Panc1 (cell line): ENCODE measurements around the gene RWDD2A. TPM values are rescaled to one million over a fixed set of nuclear protein-coding genes. Genes with fewer than 3 reads are reported as not detected.

Experiments
- ATAC-seq: fragments of 200-7000 bp; cut with Tn5 transposase; 2 replicates; pipeline ENCODE4 v1.9.1; 2020; ENCODE audit warnings: mild to moderate bottlenecking, moderate library complexity
- BruUV-seq: library from RNA; stranded (reverse); fragments of 400-500 nt; replicated peaks from 2 replicates; lab custom pipeline; 2021; lab: Mats Ljungman, UMichigan
- CTCF ChIA-PET: fragments of 300-600 bp; sonication (Branson Sonifier 250); formaldehyde crosslinking; loops from one replicate; lab custom pipeline; 2022; ENCODE audit warnings: antibody characterized with exemption; lab: Charles Lee
- POLR2A ChIA-PET: fragments of 300-600 bp; sonication (Branson Sonifier 250); formaldehyde crosslinking; loops from one replicate; lab custom pipeline; 2022; ENCODE audit warnings: antibody characterized with exemption; lab: Charles Lee
- DNase-seq: peaks from one replicate; pipeline ENCODE4 v3.0.0-alpha.2; 2010; ENCODE audit warnings: low read depth, low spot score
- H3K27ac ChIP-seq: 2 replicates; pipeline ENCODE4 v1.5.1; 2011; ENCODE audit warnings: mild to moderate bottlenecking, low read length, inconsistent platforms
- H3K27me3 ChIP-seq: fragments of 200-500 bp; sonication (Bioruptor generic); 2 replicates; pipeline ENCODE4 v1.6.0; 2014; ENCODE audit warnings: low read length, inconsistent platforms; ENCODE audit not compliant: control insufficient read depth, insufficient read depth
- H3K36me3 ChIP-seq: fragments of 200-500 bp; sonication (Bioruptor generic); 2 replicates; pipeline ENCODE4 v1.5.1; 2014; ENCODE audit warnings: inconsistent platforms, mild to moderate bottlenecking, low read length, moderate library complexity; ENCODE audit not compliant: control insufficient read depth, insufficient read depth
- H3K4me1 ChIP-seq: 2 replicates; pipeline ENCODE4 v1.5.1; 2011; ENCODE audit warnings: inconsistent platforms, mild to moderate bottlenecking, low read length, moderate library complexity; ENCODE audit not compliant: control insufficient read depth, insufficient read depth
- H3K4me3 ChIP-seq, 2 experiments: 2 replicates each; pipeline ENCODE4 v1.5.1; 2011 to 2012; ENCODE audit warnings: low read depth in 2 of 2, low read length in 2 of 2, mild to moderate bottlenecking in 2 of 2, inconsistent platforms in 1 of 2, moderate library complexity in 1 of 2
- H3K9me3 ChIP-seq: fragments of 200-500 bp; sonication (Bioruptor generic); 2 replicates; pipeline ENCODE4 v1.5.1; 2014; ENCODE audit warnings: low read depth, mild to moderate bottlenecking, inconsistent platforms, low read length, moderate library complexity; ENCODE audit not compliant: control insufficient read depth, insufficient read depth
- CTCF ChIP-seq: fragments of 450-650 bp; IDR thresholded peaks from 2 replicates; pipeline ENCODE4 v1.5.1; 2017; ENCODE audit warnings: mild to moderate bottlenecking
- POLR2AphosphoS5 ChIP-seq: IDR thresholded peaks from 2 replicates; pipeline ENCODE4 v1.6.1; 2012; ENCODE audit warnings: mild to moderate bottlenecking, low read depth, low read length, moderate library complexity
- REST ChIP-seq, 2 experiments: IDR thresholded peaks; 2 replicates each; pipeline ENCODE4 v1.6.1; 2011 to 2012; ENCODE audit warnings: low read depth in 2 of 2, control low read depth in 1 of 2, low read length in 1 of 2, mild to moderate bottlenecking in 1 of 2, moderate library complexity in 1 of 2; ENCODE audit not compliant: insufficient read depth in 1 of 2
- SIN3A ChIP-seq: IDR thresholded peaks from 2 replicates; pipeline ENCODE4 v1.6.1; 2012; ENCODE audit warnings: low read depth, mild to moderate bottlenecking, low read length, moderate library complexity, borderline replicate concordance; ENCODE audit not compliant: insufficient read depth
- TCF7L2 ChIP-seq: IDR thresholded peaks from 2 replicates; pipeline ENCODE4 v1.6.1; 2011; ENCODE audit warnings: mild to moderate bottlenecking, low read depth, low read length, inconsistent platforms
- in situ Hi-C: cut with HindIII; loops from 2 replicates; pipeline ENCODE4 v1.10.0; 2016; ENCODE audit warnings: low sequenced_read_pairs, low pct_unique_long_range_greater_than_20kb
- intact Hi-C: fragments of 100-400 bp; cut with micrococcal nuclease; formaldehyde crosslinking; loops from one replicate; pipeline ENCODE4 v1.10.0; 2022; ENCODE audit not compliant: unreplicated experiment
- total RNA-seq: library from RNA; stranded (reverse); gene quantifications from one replicate; pipeline ENCODE4 v1.2.1, GENCODE V29; 2021; ENCODE audit not compliant: unreplicated experiment

Gene RWDD2A
- total RNA-seq, 1 experiment from 2014 or later, result 3.4 TPM

- H3K4me3 ChIP-seq, result no peak overlapping the region
- BruUV-seq, result no TSS peak
- TF ChIP-seq TCF7L2 (no peak), CTCF (peak; percentile 90), REST (IDR thresholded peaks at IDR 0.05; ENCODE audit: insufficient read depth in 1 of 2, low read depth in 2 of 2, low read length in 1 of 2) (no peak)
- H3K9me3 ChIP-seq, result no peaks in the 10 kb centered on the region
- H3K27me3 ChIP-seq, result no peaks in the 10 kb centered on the region
- CTCF ChIA-PET, result interaction anchor here (0.7 to 1.8 kb wide), 5 partner anchors 58 to 150 kb away, joined by 3 to 11 read pairs (median 4); partner anchors contain the start of genes DOP1A and UBE3D
- intact Hi-C loops (loop anchor here (1.0 kb wide), 1 partner anchor 148 kb away; the partner anchor contains the start of gene DOP1A), in situ Hi-C loops (no loop called here)
- ATAC-seq, result peak; percentile 93
- DNase-seq, result no peak
- no peak overlapping the region for H3K27ac ChIP-seq
- POLR2A ChIA-PET, result no interaction called here
- no peaks in the 10 kb centered on the region for H3K4me1 ChIP-seq
- no peaks in the 10 kb centered on the region for H3K36me3 ChIP-seq
Measured at GRCh38 chr6:83215131-83216047, 22.2 kb downstream of the RWDD2A start.

GRCh38 chr6:83216806-83217205 lies 23.6 kb downstream of the RWDD2A start:
- ChIA-PET POLR2A (no interaction called here), CTCF (no interaction called here)

More at GRCh38 chr6:83216806-83217205, 23.6 kb downstream of the RWDD2A start:
- no TSS peak for BruUV-seq
- H3K9me3 ChIP-seq, result no peaks in the 10 kb centered on the region
- H3K27ac ChIP-seq, result no peak overlapping the region
- H3K27me3 ChIP-seq, result no peaks in the 10 kb centered on the region
- ATAC-seq (no peak), DNase-seq (no peak)
- H3K4me1 ChIP-seq, result no peaks in the 10 kb centered on the region
- in situ Hi-C loops (no loop called here), intact Hi-C loops (no loop called here)
- TF ChIP-seq CTCF, result no peak
- no peak for TF ChIP-seq SIN3A
- TF ChIP-seq TCF7L2, result no peak
- TF ChIP-seq REST (IDR thresholded peaks at IDR 0.05; ENCODE audit: insufficient read depth in 1 of 2, low read depth in 2 of 2, low read length in 1 of 2), result no peak
- no peak for TF ChIP-seq POLR2AphosphoS5
- no peak overlapping the region for H3K4me3 ChIP-seq
- H3K36me3 ChIP-seq, result no peaks in the 10 kb centered on the region
